K562 (cell line): ENCODE measurements around the gene ADCY1. TPM values are rescaled to one million over a fixed set of nuclear protein-coding genes. Genes with fewer than 3 reads are reported as not detected.

ENCODE experiments used
- ATAC-seq: fragments of 200-7000 bp; cut with Tn5 transposase; 3 replicates; pipeline ENCODE4 v1.9.1; 2020; ENCODE audit warnings: moderate library complexity
- BruUV-seq: library from RNA; stranded (reverse); fragments of 400-500 nt; replicated peaks from 2 replicates; lab custom pipeline; 2021; lab: Mats Ljungman, UMichigan
- CTCF ChIA-PET: fragments of 300-600 bp; formaldehyde crosslinking; extraction: SDS; loops from one replicate; lab custom pipeline; 2021; ENCODE audit warnings: low intra/inter-chr PET ratio; lab: Yijun Ruan, JAX
- POLR2A ChIA-PET: fragments of 300-600, 350-650 bp; sonication (Branson Sonifier 250); formaldehyde crosslinking; extraction: SDS; loops from one replicate; lab custom pipeline; 2021; ENCODE audit warnings: antibody characterized with exemption, inconsistent platforms; lab: Yijun Ruan, JAX
- DNase-seq, 4 experiments: peaks; one replicate each; pipeline versions ENCODE4 v3.0.0 to v3.0.0-alpha.2; 2011 to 2018; ENCODE audit warnings: low spot score in 3 of 4, mixed read lengths in 3 of 4; ENCODE audit errors: extremely low read depth in 1 of 4
- FAIRE-seq: peaks from 2 replicates; lab custom pipeline; 2011; peaks lifted over from hg19 to GRCh38; lab: Jason Lieb, UNC
- H2AFZ ChIP-seq: 2 replicates; pipeline ENCODE4 v1.6.0; 2011; ENCODE audit warnings: low read depth, low read length, control low read depth, inconsistent platforms
- H3K27ac ChIP-seq: fragments of 200-600 bp; 3 replicates; pipeline ENCODE4 v1.8.0; 2011; ENCODE audit warnings: low read depth, mild to moderate bottlenecking, control low read depth, inconsistent platforms, low read length, moderate library complexity, mixed read lengths; ENCODE audit errors: extremely low read depth
- H3K27me3 ChIP-seq, 2 experiments: fragments of 300-600 bp in 1 of 2; 2 replicates in 1 of 2; 3 replicates in 1 of 2; pipeline versions ENCODE4 v1.6.0 to v1.8.0; 2011; ENCODE audit warnings: inconsistent platforms in 2 of 2, low read length in 2 of 2, mild to moderate bottlenecking in 1 of 2, mixed read lengths in 1 of 2, moderate library complexity in 1 of 2; ENCODE audit not compliant: control insufficient read depth in 2 of 2, insufficient read depth in 2 of 2
- H3K36me3 ChIP-seq: fragments of 300-600 bp; 3 replicates; pipeline ENCODE4 v1.8.0; 2011; ENCODE audit warnings: mild to moderate bottlenecking, low read length, inconsistent platforms; ENCODE audit not compliant: control insufficient read depth, insufficient read depth
- H3K4me1 ChIP-seq, 2 experiments: fragments of 200-600 bp in 1 of 2; replicated peaks in 1 of 2; 2 replicates in 1 of 2; 3 replicates in 1 of 2; pipeline versions ENCODE4 v1.5.1 to v1.8.0; 2011; ENCODE audit warnings: inconsistent platforms in 2 of 2, low read length in 2 of 2, mild to moderate bottlenecking in 1 of 2, mixed read lengths in 1 of 2, moderate library complexity in 1 of 2; ENCODE audit not compliant: control insufficient read depth in 2 of 2, insufficient read depth in 2 of 2
- H3K4me2 ChIP-seq: 2 replicates; pipeline ENCODE4 v1.6.1; 2011; ENCODE audit warnings: low read length, control low read depth, inconsistent platforms, mixed read lengths; ENCODE audit not compliant: insufficient read depth
- H3K4me3 ChIP-seq: fragments of 200-600 bp; sonication (generic), shearing (Covaris generic); 2 replicates; pipeline ENCODE4 v1.5.1; 2016; ENCODE audit warnings: control low read depth, inconsistent platforms
- H3K79me2 ChIP-seq: fragments of 200-600 bp; 3 replicates; pipeline ENCODE4 v1.8.0; 2011; ENCODE audit warnings: low read length, inconsistent platforms; ENCODE audit not compliant: control insufficient read depth, insufficient read depth
- H3K9ac ChIP-seq, 2 experiments: 2 replicates each; pipeline versions ENCODE4 v1.6.0 to v1.6.1; 2011; ENCODE audit warnings: low read depth in 2 of 2, low read length in 2 of 2, control low read depth in 1 of 2, inconsistent platforms in 1 of 2, mild to moderate bottlenecking in 1 of 2, mixed read lengths in 1 of 2; ENCODE audit not compliant: insufficient read depth in 1 of 2
- H3K9me1 ChIP-seq: one replicate; pipeline ENCODE4 v1.6.0; 2011; ENCODE audit warnings: inconsistent platforms, mild to moderate bottlenecking, low read length, moderate library complexity; ENCODE audit not compliant: control insufficient read depth, insufficient read depth
- H3K9me3 ChIP-seq: replicated peaks from 2 replicates; pipeline ENCODE4 v1.5.1; 2011; ENCODE audit warnings: low read depth, low read length, inconsistent platforms; ENCODE audit not compliant: control insufficient read depth, insufficient read depth
- H4K20me1 ChIP-seq: replicated peaks from 2 replicates; pipeline ENCODE4 v1.6.1; 2011; ENCODE audit warnings: low read length, inconsistent platforms, mixed read lengths; ENCODE audit not compliant: control insufficient read depth, insufficient read depth
- CREB3L1 ChIP-seq: fragments of 450-650 bp; IDR thresholded peaks from 2 replicates; pipeline ENCODE4 v1.6.1; 2014; ENCODE audit warnings: low read depth, mild to moderate bottlenecking, moderate library complexity, borderline replicate concordance
- E2F6 ChIP-seq, 2 experiments: IDR thresholded peaks; 2 replicates each; pipeline ENCODE4 v1.6.1; 2011; ENCODE audit warnings: borderline replicate concordance in 1 of 2, control low read depth in 1 of 2, low read depth in 1 of 2, low read length in 1 of 2, mild to moderate bottlenecking in 1 of 2, mixed read lengths in 1 of 2, moderate library complexity in 1 of 2; ENCODE audit not compliant: insufficient read depth in 1 of 2, insufficient read length in 1 of 2, poor library complexity in 1 of 2, severe bottlenecking in 1 of 2; ENCODE audit errors: extremely low read depth in 1 of 2
- ELF1 ChIP-seq: fragments of 200-800 bp; sonication (Bioruptor generic); IDR thresholded peaks from 2 replicates; pipeline ENCODE4 v1.6.1; 2016; ENCODE audit warnings: missing genetic modification characterization, missing compliant biosample characterization
- LEF1 ChIP-seq: fragments of 450-650 bp; IDR thresholded peaks from 2 replicates; pipeline ENCODE4 v1.6.1; 2016; ENCODE audit warnings: mild to moderate bottlenecking
- MAFG ChIP-seq: fragments of 450-650 bp; conservative IDR thresholded peaks from 2 replicates; pipeline ENCODE4 v1.6.1; 2016; ENCODE audit warnings: missing genetic modification characterization, missing compliant biosample characterization
- MXI1 ChIP-seq: IDR thresholded peaks from 2 replicates; pipeline ENCODE4 v1.6.1; 2011; ENCODE audit warnings: low read depth, mild to moderate bottlenecking, improper control_type of control experiment, low read length
- RHOXF2B ChIP-seq: fragments of 250-450 bp; sonication (Bioruptor Pico); conservative IDR thresholded peaks from 2 replicates; pipeline ENCODE4 v1.5.1; 2021
- SRSF9 ChIP-seq: fragments of 200-400 bp; formaldehyde crosslinking; IDR thresholded peaks from 2 replicates; pipeline ENCODE4 v1.6.1; 2017; ENCODE audit warnings: low read depth, low read length, borderline replicate concordance
- TARDBP ChIP-seq: fragments of 450-650 bp; IDR thresholded peaks from 2 replicates; pipeline ENCODE4 v1.6.1; 2016
- WGBS: fragments of 100-300 bp; shearing (Covaris generic); methylation state at CpG from one replicate; pipeline ENCODE4 v1.1.6; 2016; ENCODE audit warnings: low coverage, mixed read lengths; ENCODE audit not compliant: insufficient coverage; ENCODE audit errors: missing lambda C conversion rate; 5-methylcytosine and 5-hydroxymethylcytosine counted together
- in situ Hi-C: fragments of 300-500 bp; cut with MboI; formaldehyde crosslinking; loops from 4 replicates; pipeline ENCODE4 v1.15.0; 2018; ENCODE audit warnings: inconsistent platforms, mixed read lengths
- intact Hi-C: fragments of 100-400 bp; cut with micrococcal nuclease; formaldehyde crosslinking; loops from 2 replicates; pipeline ENCODE4 v1.14.2; 2022
- polyA plus RNA-seq, 8 experiments: library from polyadenylated mRNA; depleted of rRNA in 4 of 8; stranded (reverse) in 5 of 8; unstranded in 3 of 8; fragments of >200 nt; fragmentation: Nextera tagmentation in 2 of 8; fragmentation: Illumina TruSeq in 1 of 8; extraction: Ambion mirVana in 2 of 8; extraction: Trizol in 1 of 8; gene quantifications; 2 replicates each; pipeline versions ENCODE4 v1.2.1 to v1.2.3, GENCODE V29; 2011 to 2014; ENCODE audit warnings: inconsistent platforms in 1 of 8, missing spikeins in 1 of 8
- total RNA-seq, 7 experiments: library from RNA; depleted of rRNA in 6 of 7; stranded (reverse); fragments of >200 nt in 6 of 7; fragmentation: Illumina TruSeq in 2 of 7; extraction: Trizol in 2 of 7; gene quantifications; 2 replicates each; pipeline versions ENCODE4 v1.2.1 to v1.2.3, GENCODE V29; 2011 to 2021; ENCODE audit warnings: low replicate concordance in 1 of 7

The ADCY1 gene
- total and polyA plus RNA-seq, 9 of the 15 experiments (the other 6 are each of a cell fraction or from before 2014, with no cell fraction given), result under 0.01 to 0.18 (median 0.10) TPM; not detected in 4

DNA sequence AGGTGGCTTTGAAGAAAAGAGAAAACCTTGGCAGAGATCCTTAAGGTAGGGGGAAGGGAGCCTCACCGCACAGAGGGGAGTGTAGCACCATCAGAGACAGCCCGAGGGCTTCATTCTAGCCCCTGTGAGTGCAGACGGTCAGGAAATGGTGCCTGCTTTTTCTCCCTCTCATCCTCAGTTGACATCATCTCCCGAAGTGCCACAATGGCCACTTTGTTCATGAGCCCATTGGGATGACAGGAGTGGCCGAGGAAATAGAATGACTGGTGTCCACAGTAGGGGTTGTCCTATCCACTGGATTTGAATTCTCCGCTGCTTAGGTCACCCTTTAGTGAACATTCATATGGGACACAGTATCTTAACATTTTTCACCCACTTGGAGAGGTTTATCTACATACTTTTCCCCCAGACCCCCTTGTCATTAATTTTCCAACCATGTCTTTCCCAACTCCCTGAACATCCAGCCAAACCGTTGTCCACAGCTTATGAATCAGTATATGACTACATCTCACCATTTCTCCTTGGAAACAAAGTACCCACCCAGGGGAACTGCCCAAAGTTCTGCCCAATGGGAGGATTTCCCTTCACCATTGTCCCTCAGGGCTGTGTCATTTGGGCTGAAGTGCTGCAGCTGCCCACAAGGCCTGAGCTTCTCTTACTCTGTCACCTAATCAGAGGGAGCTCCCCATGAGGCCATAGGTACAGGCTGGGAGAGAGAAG is 108.8 kb downstream of the ADCY1 start:
- peaks cover 13 to 65% of the 10 kb centered on the region in 2 experiments; a peak in 4 of 5 replicates for H3K27me3 ChIP-seq
- ATAC-seq (no peak), DNase-seq (no peak), FAIRE-seq (no peak)
- ChIA-PET CTCF (no interaction called here), POLR2A (no interaction called here)
- WGBS, result under 1% methylated on average over 7 of the region's 7 CpGs
- H3K79me2 ChIP-seq, result no peaks in the 10 kb centered on the region
- no peaks in the 10 kb centered on the region; the same call in 1 of the 2 replicates for H4K20me1 ChIP-seq
- no peak for TF ChIP-seq MAFG
- TF ChIP-seq SRSF9, result no peak
- no peak for TF ChIP-seq RHOXF2B (CRISPR knock-in tag)
- no peak for TF ChIP-seq CREB3L1
- TF ChIP-seq MXI1, result no peak
- TF ChIP-seq TARDBP, result no peak
- TF ChIP-seq E2F6 (IDR thresholded peaks at IDR 0.05; ENCODE audit: borderline replicate concordance in 1 of 2, extremely low read depth in 1 of 2, insufficient read depth in 1 of 2, insufficient read length in 1 of 2, low read depth in 1 of 2, low read length in 1 of 2, poor library complexity in 1 of 2, severe bottlenecking in 1 of 2), result no peak
- no peak for TF ChIP-seq LEF1
- TF ChIP-seq ELF1 (tag), result no peak
- H3K9ac ChIP-seq, result no peak overlapping the region
- intact Hi-C loops, result no loop called here
- H2AFZ ChIP-seq, result no peak overlapping the region
- no TSS peak for BruUV-seq
- in situ Hi-C loops, result no loop called here
- no peaks in the 10 kb centered on the region for H3K36me3 ChIP-seq
- no peaks in the 10 kb centered on the region for H3K4me1 ChIP-seq
- H3K4me2 ChIP-seq, result no peak overlapping the region
- no peak overlapping the region for H3K4me3 ChIP-seq
- H3K9me3 ChIP-seq, result no peaks in the 10 kb centered on the region
- no peak overlapping the region for H3K27ac ChIP-seq
- H3K9me1 ChIP-seq, result no peaks in the 10 kb centered on the region
